Fibroblast of pulmonary artery (primary cell): ENCODE measurements around the gene POLR2J.
"Not testable (repeated sequence)": the region's sequence is repeated elsewhere in the genome, so short reads cannot be mapped to it uniquely, and the experiment has no call there.

ENCODE experiments used
- DNase-seq: peaks from one replicate; pipeline ENCODE4 v3.0.0-alpha.2; 2010; ENCODE audit warnings: low read depth
- H3K4me3 ChIP-seq: replicated peaks from 2 replicates; pipeline ENCODE4 v1.5.1; 2011; ENCODE audit warnings: low read depth, mild to moderate bottlenecking, control low read depth, low read length, moderate library complexity
- TF ChIP-seq, protein P1 (sequence below): IDR thresholded peaks from 2 replicates; pipeline ENCODE4 v1.5.1; 2011; ENCODE audit warnings: mild to moderate bottlenecking, control low read depth, low read length, inconsistent platforms; ENCODE audit errors: missing control alignments

POLR2J gene

GRCh38 chr7:102497308-102497707 lies 18.6 kb upstream of the POLR2J start:
- H3K4me3 ChIP-seq, DNase-seq: not testable (repeated sequence)

- H3K4me3 ChIP-seq, DNase-seq: not testable (repeated sequence)
These were observed 18.1 kb upstream of the POLR2J start for GRCh38 chr7:102496861-102497260.

GRCh38 chr7:102494473-102495149 lies 15.9 kb upstream of the POLR2J start:
- H3K4me3 ChIP-seq, DNase-seq: not testable (repeated sequence)

- not testable (repeated sequence) for DNase-seq, H3K4me3 ChIP-seq
These were observed 15.3 kb upstream of the POLR2J start for GRCh38 chr7:102494026-102494425.

DNA sequence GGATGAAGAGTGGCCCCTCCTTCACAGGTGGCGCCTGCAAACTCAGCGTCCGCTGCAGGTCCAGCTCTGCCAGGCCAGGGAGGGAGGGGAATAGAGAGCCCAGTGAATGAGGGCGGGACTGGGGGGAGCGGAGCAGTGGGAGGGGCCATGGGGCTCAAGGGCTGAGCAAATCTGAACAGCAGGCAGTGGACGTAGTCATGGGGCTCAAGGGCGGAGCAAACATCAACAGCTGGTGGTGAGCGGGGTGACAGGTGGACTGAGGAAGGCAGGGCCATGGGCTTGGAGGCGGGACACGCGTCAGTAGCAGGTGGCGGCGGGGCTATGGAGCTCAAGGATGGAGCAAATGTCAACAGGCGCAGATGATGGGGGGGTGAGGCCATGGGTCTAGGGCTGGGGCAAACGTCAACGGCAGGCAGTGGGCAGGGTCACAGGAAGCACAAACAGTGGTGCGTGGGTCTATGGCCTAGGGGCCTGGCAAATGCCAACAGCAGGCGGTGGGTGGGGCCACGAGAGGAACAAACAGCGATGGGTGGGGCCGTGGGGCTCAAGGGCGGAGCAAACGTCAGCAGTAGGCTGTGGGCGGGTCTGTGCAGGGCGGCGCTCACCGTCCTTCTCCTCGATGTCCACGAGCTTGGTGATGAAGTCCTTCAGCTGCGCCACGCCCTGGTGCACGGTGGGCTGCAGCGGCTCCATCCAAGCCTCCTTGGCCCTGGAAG lies 14.7 kb upstream of the POLR2J start:
- not testable (repeated sequence) for H3K4me3 ChIP-seq, DNase-seq

DNA sequence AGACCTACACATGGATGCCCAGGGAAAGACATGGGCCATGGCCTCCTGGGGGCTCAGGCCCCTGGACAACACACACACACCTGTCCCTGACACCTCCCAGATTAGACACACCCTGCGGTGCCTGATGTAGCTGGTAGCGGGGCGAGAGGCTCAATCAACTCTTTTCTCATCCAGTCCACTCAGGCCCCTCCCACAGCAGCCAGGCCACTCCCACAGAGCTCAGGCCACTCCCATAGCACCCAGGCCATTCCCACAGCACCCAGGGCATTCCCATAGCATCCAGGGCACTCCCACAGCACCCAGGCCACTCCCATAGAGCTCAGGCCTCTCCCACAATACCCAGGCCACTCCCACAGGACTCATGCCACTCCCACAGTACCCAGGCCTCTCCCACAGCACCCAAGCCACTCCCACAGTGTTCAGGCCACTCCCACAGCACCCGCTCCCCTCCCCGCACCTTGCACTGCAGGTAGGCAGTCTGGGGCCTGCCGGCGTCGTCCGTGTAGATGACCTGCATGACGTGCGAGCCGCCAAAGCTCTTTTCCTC lies 11.9 kb upstream of the POLR2J start:
- not testable (repeated sequence) for DNase-seq, H3K4me3 ChIP-seq

DNA sequence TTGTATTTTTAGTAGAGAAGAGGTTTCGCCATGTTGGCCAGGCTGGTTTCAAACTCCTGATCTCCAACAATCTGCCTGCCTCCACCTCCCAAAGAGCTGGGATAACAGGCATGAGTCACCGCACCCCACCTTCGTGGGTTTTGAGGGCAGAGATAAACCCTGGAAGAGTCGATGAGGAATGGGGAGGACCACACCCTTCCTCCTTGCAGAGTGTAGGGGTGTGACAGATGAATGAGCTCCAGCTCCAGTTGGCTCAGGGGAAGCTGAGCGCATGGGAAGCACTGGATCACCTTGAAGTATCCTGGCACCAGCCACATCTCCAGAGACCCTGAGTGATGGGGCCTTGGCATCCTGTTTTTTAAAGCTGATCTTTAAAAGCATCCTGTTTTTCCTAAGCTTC lies 5.6 kb upstream of the POLR2J start:
- DNase-seq, H3K4me3 ChIP-seq: not testable (repeated sequence)

- DNase-seq, H3K4me3 ChIP-seq: not testable (repeated sequence)
These were observed 3.2 kb upstream of the POLR2J start for GRCh38 chr7:102481962-102482361.

DNA sequence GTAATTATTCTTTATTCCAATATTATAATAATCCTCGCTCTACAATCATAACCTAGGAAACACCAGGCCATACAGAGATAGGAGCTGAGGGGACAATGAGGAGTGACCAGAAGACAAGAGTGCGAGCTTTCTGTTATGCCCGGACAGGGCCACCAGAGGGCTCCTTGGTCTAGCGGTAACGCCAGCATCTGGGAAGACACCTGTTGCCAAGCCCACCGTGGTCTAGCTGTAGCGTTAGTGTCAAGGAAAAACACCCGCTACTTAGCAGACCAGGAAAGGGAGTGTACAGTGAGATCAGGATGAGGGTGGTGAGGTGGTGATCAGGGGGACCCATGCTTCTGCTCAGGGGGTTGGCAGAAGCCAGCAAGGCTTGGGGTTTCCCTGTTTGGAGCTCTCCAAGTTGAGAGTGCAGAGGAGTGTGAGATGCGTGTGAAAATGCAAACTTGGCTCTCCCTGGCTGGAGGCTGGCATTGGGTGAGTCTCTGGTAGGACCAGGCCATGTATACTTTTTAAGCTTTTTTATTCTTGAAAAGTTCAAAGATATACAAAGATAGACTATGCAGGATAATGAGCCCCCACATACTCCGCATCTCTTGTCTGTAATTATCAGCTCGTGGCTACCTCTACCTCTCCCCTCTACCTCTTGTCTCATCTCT lies 1.4 kb upstream of the POLR2J start:
- TF ChIP-seq, protein P1, sequence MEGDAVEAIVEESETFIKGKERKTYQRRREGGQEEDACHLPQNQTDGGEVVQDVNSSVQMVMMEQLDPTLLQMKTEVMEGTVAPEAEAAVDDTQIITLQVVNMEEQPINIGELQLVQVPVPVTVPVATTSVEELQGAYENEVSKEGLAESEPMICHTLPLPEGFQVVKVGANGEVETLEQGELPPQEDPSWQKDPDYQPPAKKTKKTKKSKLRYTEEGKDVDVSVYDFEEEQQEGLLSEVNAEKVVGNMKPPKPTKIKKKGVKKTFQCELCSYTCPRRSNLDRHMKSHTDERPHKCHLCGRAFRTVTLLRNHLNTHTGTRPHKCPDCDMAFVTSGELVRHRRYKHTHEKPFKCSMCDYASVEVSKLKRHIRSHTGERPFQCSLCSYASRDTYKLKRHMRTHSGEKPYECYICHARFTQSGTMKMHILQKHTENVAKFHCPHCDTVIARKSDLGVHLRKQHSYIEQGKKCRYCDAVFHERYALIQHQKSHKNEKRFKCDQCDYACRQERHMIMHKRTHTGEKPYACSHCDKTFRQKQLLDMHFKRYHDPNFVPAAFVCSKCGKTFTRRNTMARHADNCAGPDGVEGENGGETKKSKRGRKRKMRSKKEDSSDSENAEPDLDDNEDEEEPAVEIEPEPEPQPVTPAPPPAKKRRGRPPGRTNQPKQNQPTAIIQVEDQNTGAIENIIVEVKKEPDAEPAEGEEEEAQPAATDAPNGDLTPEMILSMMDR, result peak; percentile 21
- DNase-seq, H3K4me3 ChIP-seq: not testable (repeated sequence)

DNA sequence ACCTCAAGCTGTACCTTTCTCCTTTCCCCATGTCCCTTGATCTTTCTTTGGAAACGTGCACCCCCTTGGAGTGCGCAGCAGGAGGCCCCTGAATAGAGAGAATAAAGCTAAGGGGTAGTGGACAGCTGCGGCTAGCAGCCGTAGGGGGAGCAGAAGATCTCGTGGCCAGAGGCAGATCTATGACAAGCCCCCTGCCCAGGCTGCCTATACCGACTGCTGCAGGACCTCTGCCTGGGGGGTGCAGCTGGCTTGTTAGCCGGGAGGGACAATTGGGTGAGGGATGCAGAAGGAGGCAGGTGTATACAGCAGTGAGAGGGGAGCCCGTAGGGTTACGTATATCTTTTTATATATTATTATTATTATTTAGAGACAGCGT lies 475 bp upstream of the POLR2J start:
- H3K4me3 ChIP-seq, DNase-seq: not testable (repeated sequence)

DNA sequence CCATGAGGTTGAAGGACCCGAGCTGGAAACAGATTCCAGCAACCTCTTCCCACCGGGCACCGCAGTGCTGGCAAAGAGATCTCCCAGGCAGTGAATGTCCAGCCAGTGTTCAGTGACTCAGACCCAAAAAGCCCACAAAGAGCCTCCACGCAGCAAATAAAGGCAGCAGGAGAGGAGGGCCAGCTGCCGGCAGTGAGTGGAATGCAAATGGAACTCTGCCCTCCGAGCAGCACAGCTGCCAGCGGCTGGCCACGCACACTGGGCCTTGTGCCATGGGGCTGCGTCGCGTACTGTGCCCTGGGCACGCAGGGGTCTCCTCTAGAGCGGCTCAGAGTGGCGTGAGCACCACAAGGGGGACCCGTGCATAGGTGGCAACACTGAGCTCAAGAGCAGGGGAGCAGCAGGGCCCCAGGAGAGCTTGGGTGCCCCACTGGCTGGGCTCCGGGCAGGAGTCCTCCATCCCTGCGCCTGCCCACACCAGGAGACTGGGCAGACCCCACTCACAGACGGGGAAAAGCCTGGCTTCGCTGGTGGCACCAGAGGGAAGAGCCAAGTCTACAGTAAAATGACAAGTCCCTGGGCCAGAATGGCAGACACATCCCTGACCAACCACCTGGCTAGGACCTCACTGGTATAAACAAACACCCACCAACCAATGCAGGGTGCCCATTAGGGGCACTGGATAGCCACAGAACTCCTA lies 3.8 kb downstream of the POLR2J start:
- not testable (repeated sequence) for H3K4me3 ChIP-seq, DNase-seq

DNA sequence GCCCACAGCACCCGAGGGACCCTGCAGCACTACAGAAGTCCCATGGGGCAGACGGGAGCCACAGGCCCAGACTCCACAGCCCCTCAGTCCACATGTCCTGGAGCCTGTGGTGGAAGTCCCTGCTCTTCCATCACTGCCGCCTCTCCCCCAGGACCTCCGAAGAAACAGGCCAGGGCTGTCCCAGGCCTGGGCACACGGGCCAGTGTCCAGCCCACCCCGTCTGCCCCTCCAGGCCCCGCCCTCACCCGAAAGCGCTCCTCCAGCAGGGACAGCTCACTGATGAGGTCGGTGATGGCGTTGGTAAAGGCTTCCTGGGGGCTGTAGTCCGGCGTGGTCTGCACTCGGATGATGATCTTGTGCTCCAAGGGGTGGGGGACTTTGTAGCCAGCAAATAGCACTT lies 4.6 kb downstream of the POLR2J start:
- H3K4me3 ChIP-seq, DNase-seq: not testable (repeated sequence)
